Neuron (in vitro differentiated cells): ENCODE results near the gene KCTD1.
"Not testable (repeated sequence)": the region's sequence is repeated elsewhere in the genome, so short reads cannot be mapped to it uniquely, and the experiment has no call there.

Source experiments
- H2AFZ ChIP-seq: one replicate; pipeline ENCODE4 v1.6.1; 2013; ENCODE audit warnings: low read depth, mild to moderate bottlenecking, inconsistent platforms, low read length, moderate library complexity
- H3K27me3 ChIP-seq: one replicate; pipeline ENCODE4 v1.6.1; 2013; ENCODE audit warnings: low read length; ENCODE audit not compliant: insufficient read depth
- H3K36me3 ChIP-seq: one replicate; pipeline ENCODE4 v1.6.1; 2013; ENCODE audit warnings: low read length; ENCODE audit not compliant: insufficient read depth
- H3K4me1 ChIP-seq: one replicate; pipeline ENCODE4 v1.6.1; 2013; ENCODE audit warnings: low read length; ENCODE audit not compliant: insufficient read depth
- H3K4me3 ChIP-seq: 2 replicates; pipeline ENCODE4 v1.5.1; 2013; ENCODE audit warnings: mild to moderate bottlenecking, low read length, moderate library complexity
- H3K9me3 ChIP-seq: one replicate; pipeline ENCODE4 v1.6.1; 2013; ENCODE audit warnings: low read length

Gene KCTD1

DNA sequence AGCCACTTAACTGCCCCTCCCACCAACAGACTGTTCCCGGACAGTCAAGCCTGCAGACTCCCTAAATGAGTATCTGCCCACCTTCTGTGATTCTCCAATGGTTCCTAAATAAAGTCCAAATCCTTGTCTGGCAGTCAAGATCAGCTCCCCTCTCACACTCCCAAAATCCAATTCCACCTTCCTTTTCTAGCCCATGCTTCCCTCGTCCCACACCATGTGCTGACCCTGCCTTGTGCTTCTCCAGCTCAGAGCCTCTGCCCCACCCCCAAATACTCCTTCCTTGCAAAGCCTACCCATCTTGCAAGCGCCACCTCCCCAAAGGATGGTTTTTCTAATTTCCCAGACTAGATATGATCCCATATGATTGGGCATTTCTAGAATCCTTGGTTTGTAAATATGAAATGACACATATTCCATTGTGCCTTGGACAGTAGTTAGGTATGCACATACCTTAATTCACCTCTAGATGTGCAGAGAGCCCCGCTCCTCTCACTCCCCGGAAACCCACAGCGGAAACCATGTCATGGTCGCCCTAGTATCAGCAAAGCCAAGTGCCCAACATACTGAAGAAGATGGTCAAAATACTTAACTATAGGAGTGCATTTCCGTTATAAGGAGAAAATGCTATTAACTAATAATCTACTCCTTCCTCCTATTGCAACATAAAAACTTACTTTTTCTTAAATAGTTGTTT lies 97.2 kb downstream of the KCTD1 start:
- no peaks in the 10 kb centered on the region for H3K9me3 ChIP-seq
- H3K36me3 ChIP-seq = peaks cover 26% of the 10 kb centered on the region
- H3K4me3 ChIP-seq = no peak overlapping the region
- no peaks in the 10 kb centered on the region for H3K4me1 ChIP-seq
- H2AFZ ChIP-seq = no peak overlapping the region
- no peaks in the 10 kb centered on the region for H3K27me3 ChIP-seq

DNA sequence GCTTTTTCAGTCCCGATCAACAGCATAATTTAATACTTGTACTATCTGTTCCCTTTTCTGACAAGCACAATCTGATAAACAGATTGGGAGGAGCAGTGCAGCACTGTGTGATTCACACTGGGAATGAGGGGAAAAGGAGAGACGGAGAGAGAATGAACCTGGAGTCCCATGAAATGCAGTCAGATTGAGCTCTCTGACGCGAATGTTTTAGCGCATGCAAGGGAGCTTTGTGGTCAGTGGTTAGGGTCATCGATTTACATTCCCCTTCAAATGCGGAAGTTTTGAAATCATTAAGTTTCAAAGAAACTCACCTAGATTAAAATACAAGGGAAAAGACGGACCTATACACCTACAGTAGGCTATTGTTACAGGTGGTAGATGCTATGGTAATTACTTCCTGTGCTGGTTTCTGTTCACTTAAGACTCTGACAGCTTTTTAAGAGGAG lies 99.6 kb downstream of the KCTD1 start:
- Histone ChIP-seq H3K4me3 (no peak overlapping the region), H3K36me3 (peaks cover 3% of the 10 kb centered on the region), H2AFZ (no peak overlapping the region), H3K27me3 (no peaks in the 10 kb centered on the region), H3K9me3 (no peaks in the 10 kb centered on the region), H3K4me1 (no peaks in the 10 kb centered on the region)

DNA sequence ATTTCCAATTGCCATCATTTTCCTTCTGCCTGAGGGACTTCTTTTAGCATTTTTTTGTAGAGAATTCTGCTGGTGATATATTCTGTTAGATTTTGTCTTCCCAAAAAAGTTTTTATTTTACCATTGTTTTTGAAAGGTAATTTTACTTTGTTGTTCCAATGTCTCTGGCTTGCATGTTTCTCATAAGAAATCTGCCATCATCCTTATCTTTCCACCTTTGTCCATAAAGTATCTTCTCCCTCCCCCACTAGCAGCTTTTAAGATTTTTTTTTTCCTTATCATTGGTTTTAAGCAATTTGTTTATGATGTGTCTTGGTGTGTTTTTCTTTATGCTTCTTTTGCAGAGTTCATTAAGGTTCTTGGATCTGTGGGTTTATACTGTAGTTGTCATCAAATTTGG lies 104.5 kb downstream of the KCTD1 start:
- no peaks in the 10 kb centered on the region for H3K9me3 ChIP-seq
- no peaks in the 10 kb centered on the region for H3K27me3 ChIP-seq
- H2AFZ ChIP-seq = no peak overlapping the region
- peaks cover 10% of the 10 kb centered on the region for H3K4me1 ChIP-seq
- H3K36me3 ChIP-seq = no peaks in the 10 kb centered on the region
- no peak overlapping the region for H3K4me3 ChIP-seq

DNA sequence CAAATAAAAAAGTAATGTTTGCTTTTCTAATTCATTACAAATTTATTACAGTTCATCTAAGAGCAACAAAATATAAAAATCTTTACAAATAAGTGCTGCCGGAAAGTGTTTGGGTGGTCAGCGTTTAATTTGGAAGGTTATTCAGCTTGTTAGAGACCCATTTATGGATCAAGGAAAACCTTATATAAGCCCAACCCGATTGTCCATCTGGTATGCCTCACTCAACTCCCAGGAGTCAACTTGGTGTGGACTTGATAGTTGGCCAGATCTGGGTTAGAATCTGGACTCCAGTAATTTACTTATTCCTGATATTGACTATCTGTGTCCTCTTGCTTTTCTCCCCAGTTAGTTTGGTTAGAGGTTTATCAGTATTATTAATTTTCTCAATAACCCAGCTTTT lies 106.2 kb downstream of the KCTD1 start:
- Histone ChIP-seq H3K27me3 (no peaks in the 10 kb centered on the region), H3K4me1 (peaks cover 14% of the 10 kb centered on the region), H3K36me3 (no peaks in the 10 kb centered on the region), H3K9me3 (no peaks in the 10 kb centered on the region), H2AFZ (no peak overlapping the region), H3K4me3 (no peak overlapping the region)

DNA sequence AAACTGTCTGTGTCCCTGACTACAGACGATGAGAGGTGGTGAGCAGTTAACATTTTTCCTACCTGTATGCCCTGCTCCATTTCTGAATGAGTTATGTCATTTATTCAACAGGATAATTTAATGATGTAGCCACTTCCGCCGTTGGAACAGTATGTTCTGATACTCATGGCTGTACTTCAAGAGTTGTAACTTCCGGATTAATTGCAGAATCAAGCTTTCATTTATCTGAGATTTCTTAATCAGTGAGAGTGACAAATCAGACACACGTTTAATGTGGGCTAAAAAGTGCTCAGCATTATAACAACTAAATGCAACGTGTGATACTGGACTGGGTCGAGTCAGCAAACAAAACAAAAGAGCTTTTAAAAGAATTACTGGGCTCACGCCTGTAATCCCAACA lies 107.7 kb downstream of the KCTD1 start:
- H3K27me3 ChIP-seq = no peaks in the 10 kb centered on the region
- no peaks in the 10 kb centered on the region for H3K9me3 ChIP-seq
- no peak overlapping the region for H3K4me3 ChIP-seq
- H3K4me1 ChIP-seq = peaks cover 18% of the 10 kb centered on the region
- no peaks in the 10 kb centered on the region for H3K36me3 ChIP-seq
- no peak overlapping the region for H2AFZ ChIP-seq

DNA sequence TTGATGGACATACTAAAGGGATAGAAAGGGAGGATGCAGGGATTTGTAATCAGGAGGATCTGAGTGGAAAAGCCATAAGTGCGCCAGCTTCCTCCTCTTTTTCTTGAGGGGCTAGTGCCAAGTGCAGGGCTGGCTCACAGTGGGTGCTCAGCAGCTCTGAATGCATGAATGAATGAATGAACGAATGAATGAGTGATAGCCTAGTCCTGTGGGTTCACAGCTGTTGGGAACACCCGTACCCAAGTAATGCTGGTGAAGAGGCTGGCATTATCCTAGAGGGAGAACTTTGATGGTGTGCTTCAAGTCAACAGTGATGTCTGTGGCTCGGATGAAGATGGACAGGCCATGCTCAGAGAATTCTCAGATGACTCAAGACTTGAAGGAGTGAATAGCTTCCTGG lies 108.8 kb downstream of the KCTD1 start:
- Histone ChIP-seq H3K27me3 (no peaks in the 10 kb centered on the region), H3K4me1 (peaks cover 18% of the 10 kb centered on the region), H3K36me3 (no peaks in the 10 kb centered on the region), H3K9me3 (no peaks in the 10 kb centered on the region), H2AFZ (no peak overlapping the region), H3K4me3 (no peak overlapping the region)

DNA sequence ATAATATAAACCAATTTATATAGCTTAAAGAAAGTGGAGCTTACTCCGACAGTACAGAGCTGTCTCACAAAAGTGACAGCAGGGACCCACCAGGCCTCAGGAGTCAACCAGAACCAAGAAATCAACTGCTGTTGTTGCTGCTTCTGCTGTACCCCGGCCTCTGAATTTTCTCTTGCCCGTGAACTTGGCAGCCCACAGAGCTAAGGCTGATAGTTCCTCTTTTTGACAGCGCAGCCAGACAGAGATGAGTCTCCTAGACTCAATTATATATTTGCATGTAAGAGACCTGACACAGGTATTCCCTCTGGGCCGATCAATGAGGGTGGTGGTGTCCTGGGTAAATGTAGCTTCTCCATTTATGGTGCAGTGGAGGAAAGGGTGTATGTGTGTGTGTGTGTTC lies 109.4 kb downstream of the KCTD1 start:
- peaks cover 18% of the 10 kb centered on the region for H3K4me1 ChIP-seq
- no peaks in the 10 kb centered on the region for H3K9me3 ChIP-seq
- H3K4me3 ChIP-seq = no peak overlapping the region
- no peaks in the 10 kb centered on the region for H3K36me3 ChIP-seq
- H3K27me3 ChIP-seq = no peaks in the 10 kb centered on the region
- no peak overlapping the region for H2AFZ ChIP-seq

DNA sequence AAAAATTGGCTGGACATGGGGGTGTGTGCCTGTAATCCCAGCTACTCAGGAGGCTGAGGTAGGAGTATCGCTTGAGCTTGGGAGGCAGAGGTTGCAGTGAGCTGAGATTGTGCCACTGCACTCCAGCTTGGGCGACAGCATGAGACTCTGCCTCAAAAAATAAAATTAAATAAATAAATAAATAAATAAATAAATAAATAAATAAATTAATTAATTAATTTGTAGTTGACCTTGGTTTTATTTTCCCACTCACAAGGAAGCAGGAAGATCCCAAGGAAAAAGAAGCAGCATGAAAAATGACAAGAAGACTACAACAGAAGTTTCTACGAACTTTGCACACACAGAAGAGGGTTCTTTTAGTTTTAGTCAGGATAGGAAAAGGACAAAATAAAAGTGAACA lies 110.7 kb downstream of the KCTD1 start:
- H3K27me3 ChIP-seq, H3K4me3 ChIP-seq, H3K9me3 ChIP-seq, H2AFZ ChIP-seq, H3K36me3 ChIP-seq: not testable (repeated sequence)
- H3K4me1 ChIP-seq = peaks cover 18% of the 10 kb centered on the region

DNA sequence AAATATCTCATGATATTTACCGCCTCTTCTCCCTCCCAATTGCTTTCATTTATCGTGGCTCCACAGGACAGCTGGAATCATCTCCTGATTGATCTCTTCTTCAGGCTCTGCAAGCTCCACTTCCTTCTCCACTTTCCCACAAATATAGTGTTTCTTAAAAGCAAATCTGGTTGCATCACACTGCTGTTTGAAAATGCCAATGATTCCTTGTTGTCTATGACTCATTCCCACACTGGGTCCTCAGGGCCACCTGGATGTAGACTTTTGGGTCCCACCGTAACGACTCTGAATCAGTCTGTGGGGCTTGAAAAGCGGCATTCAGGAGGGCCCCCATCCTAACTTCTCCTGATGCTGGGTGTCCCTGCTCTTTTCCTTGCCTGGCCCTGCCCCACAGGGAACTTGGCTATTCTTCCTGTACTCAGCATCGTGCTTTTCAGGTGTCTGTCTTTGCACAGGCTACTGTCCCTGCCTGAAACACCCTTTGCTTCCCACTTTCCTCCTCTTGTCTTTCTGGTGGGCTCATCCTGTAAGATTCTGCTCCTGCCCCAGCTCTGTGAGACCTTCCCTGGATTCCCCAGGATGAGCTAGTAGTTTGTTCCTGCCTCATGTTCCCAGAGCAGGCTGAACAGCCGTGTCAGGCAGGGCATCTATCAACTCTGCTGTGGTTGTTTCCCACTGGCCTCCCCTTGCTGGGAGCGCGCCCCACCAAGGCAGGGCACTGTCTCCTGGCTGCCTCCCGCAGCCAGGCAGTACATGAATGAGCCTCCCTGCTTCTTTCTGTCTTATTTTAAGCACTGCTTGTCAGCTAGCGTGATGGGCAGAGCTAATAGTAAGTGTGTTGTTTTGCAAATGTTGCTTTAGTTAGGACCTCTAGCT lies 111.9 kb downstream of the KCTD1 start:
- Histone ChIP-seq H3K9me3 (no peaks in the 10 kb centered on the region), H3K4me3 (no peak overlapping the region), H3K36me3 (no peaks in the 10 kb centered on the region), H2AFZ (no peak overlapping the region), H3K27me3 (no peaks in the 10 kb centered on the region), H3K4me1 (peaks cover 10% of the 10 kb centered on the region)

DNA sequence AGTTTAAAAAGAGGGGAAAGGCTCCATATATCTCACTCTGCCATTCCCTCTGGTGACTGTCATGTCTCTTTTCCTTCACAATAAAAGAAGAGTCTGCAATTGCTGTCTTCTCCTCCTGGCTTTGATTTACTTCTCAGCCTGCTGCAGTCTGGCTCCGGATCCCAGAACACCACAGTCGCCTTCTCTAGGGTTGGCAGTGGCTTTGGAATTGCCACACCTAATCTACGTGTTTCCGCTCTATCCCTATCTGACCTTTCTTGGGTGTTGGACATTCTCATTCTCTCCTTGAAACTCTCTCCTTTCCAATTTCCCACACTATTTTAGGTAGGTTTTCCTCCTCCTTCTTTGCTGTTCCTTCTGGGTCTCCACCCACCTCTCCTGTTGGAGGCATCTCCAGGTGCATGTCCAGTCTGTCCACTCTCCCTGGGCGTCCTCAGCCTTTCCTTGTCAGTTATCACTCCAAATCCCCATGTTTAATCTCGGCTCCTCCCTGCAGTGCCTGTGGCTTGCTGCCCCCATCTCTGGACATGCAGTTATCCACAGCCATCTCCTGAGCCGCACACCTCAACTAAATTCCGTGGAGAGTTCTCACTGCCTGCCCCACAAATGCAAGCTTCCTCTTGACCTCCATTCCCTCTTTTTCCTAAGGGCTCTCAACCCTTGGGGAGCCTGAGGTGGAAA lies 112.8 kb downstream of the KCTD1 start:
- Histone ChIP-seq H2AFZ (no peak overlapping the region), H3K4me3 (no peak overlapping the region), H3K9me3 (no peaks in the 10 kb centered on the region), H3K27me3 (no peaks in the 10 kb centered on the region), H3K36me3 (no peaks in the 10 kb centered on the region), H3K4me1 (peaks cover 9% of the 10 kb centered on the region)

DNA sequence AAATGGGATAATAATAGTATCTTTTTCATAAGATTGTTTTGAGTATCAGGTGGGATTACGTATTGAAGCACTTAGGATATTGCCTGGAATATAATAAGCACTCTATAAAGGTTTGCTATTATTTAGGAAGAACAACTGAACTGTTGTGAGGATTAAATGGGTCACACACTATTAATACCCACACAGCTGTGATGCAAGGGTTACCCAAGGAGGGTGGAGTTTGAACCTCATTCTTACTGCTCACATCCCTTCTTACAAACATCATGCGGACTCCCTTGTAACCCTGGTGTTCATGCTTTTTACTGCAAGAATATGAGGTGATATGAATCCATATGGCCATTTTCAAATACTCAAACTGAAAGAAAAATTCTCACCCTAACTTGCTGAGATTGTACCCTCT lies 113.5 kb downstream of the KCTD1 start:
- no peaks in the 10 kb centered on the region for H3K27me3 ChIP-seq
- no peak overlapping the region for H3K4me3 ChIP-seq
- no peaks in the 10 kb centered on the region for H3K36me3 ChIP-seq
- no peaks in the 10 kb centered on the region for H3K9me3 ChIP-seq
- H2AFZ ChIP-seq = no peak overlapping the region
- H3K4me1 ChIP-seq = peaks cover 10% of the 10 kb centered on the region

DNA sequence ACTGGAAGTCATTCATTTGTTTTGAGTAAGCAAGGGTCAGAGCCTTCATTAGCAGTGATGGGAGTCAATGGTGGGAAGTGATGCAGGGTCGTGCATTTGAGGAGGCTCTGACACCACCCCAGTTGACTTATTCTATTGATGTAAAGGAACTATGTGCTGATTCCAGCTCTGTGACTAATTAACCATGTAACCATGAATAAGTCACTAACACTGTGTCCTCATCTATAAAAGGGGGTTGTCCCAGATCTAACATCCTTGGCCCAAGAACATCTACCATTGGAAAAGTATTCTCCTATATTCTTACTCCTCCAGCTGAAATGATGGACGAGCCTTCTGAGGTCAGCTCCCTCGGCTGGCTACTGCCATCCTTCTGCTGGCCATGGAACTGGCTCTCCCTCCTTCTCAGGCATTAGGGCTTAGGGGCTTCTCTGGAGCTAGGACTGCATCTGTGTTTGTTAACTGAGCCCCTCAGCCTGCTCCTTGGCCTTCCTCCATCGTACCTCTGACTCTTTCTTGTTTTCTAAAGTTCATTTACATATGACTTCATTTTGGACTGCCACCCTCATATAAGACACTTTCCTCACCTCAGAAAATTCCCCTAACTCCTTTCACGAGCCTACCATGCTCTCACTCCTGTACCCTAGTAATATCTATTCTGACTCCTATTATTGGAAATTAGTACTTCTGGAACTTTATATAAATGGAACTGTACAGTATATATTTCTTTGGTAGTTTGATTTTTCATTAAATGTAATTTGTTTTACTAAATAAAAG lies 115.5 kb downstream of the KCTD1 start:
- Histone ChIP-seq H2AFZ (no peak overlapping the region), H3K27me3 (no peaks in the 10 kb centered on the region), H3K4me3 (no peak overlapping the region), H3K36me3 (no peaks in the 10 kb centered on the region), H3K9me3 (no peaks in the 10 kb centered on the region), H3K4me1 (peaks cover 16% of the 10 kb centered on the region)
